Activated CD8-positive, alpha-beta T cell treated with anti-CD3 and anti-CD28 coated beads for 36 hours (primary cell): ENCODE data around the gene SND1. TPM values are rescaled to one million over a fixed set of nuclear protein-coding genes. Genes with fewer than 3 reads are reported as not detected.

Experiments
- ATAC-seq: fragments of 200-7000 bp; cut with Tn5 transposase; one replicate; pipeline ENCODE4 v1.10.0; 2021; ENCODE audit warnings: mild to moderate bottlenecking, moderate library complexity
- CTCF ChIA-PET: fragments of 350-600 bp; sonication (Branson Sonifier 250); formaldehyde crosslinking; loops from one replicate; lab custom pipeline; 2021; ENCODE audit warnings: antibody characterized with exemption; lab: Charles Lee
- POLR2A ChIA-PET: fragments of 350-600 bp; sonication (Branson Sonifier 250); formaldehyde crosslinking; loops from one replicate; lab custom pipeline; 2021; ENCODE audit warnings: antibody characterized with exemption; lab: Charles Lee
- DNase-seq: peaks from one replicate; pipeline ENCODE4 v3.0.0-alpha.2; 2020
- H3K27ac Mint-ChIP-seq: one replicate; pipeline ENCODE4 v1.8.0; 2021; ENCODE audit warnings: mild to moderate bottlenecking, mixed read lengths
- H3K27me3 Mint-ChIP-seq: one replicate; pipeline ENCODE4 v1.8.0; 2021; ENCODE audit warnings: mixed read lengths
- H3K36me3 Mint-ChIP-seq: one replicate; pipeline ENCODE4 v1.8.0; 2021; ENCODE audit warnings: low read depth, mixed read lengths
- H3K4me1 Mint-ChIP-seq: one replicate; pipeline ENCODE4 v1.8.0; 2021; ENCODE audit warnings: low read depth, mixed read lengths
- H3K4me3 Mint-ChIP-seq: one replicate; pipeline ENCODE4 v1.8.0; 2021; ENCODE audit warnings: mild to moderate bottlenecking, moderate library complexity, mixed read lengths
- H3K9me3 Mint-ChIP-seq: one replicate; pipeline ENCODE4 v1.8.0; 2021; ENCODE audit warnings: mixed read lengths
- CTCF ChIP-seq: fragments of 200-600 bp; IDR thresholded peaks from one replicate; pipeline ENCODE4 v1.8.0; 2022; ENCODE audit warnings: antibody characterized with exemption, mild to moderate bottlenecking
- intact Hi-C: fragments of 100-400 bp; cut with micrococcal nuclease; formaldehyde crosslinking; loops from one replicate; pipeline ENCODE4 v1.10.0; 2022
- total RNA-seq, 2 experiments: library from RNA; stranded (reverse); gene quantifications; one replicate each; pipeline ENCODE4 v1.2.3, GENCODE V29; 2021

SND1 gene
- total RNA-seq, 2 experiments from 2014 or later, result 206 to 208 TPM

GRCh38 chr7:127625331-127625730 lies 26.7 kb upstream of the SND1 start:
- no peaks in the 10 kb centered on the region for H3K9me3 Mint-ChIP-seq
- H3K27ac Mint-ChIP-seq, result no peak overlapping the region
- no peaks in the 10 kb centered on the region for H3K36me3 Mint-ChIP-seq
- H3K27me3 Mint-ChIP-seq, result peaks cover 22% of the 10 kb centered on the region
- no peak for DNase-seq
- intact Hi-C loops, result no loop called here
- no peak overlapping the region for H3K4me3 Mint-ChIP-seq
- POLR2A ChIA-PET, result no interaction called here
- peaks cover 5% of the 10 kb centered on the region for H3K4me1 Mint-ChIP-seq
- CTCF ChIA-PET, result no interaction called here
- no peak for TF ChIP-seq CTCF
- ATAC-seq, result no peak

GRCh38 chr7:127628445-127628844 lies 23.5 kb upstream of the SND1 start:
- H3K4me3 Mint-ChIP-seq, result no peak overlapping the region
- no peaks in the 10 kb centered on the region for H3K4me1 Mint-ChIP-seq
- peaks cover 15% of the 10 kb centered on the region for H3K27me3 Mint-ChIP-seq
- H3K36me3 Mint-ChIP-seq, result no peaks in the 10 kb centered on the region
- H3K9me3 Mint-ChIP-seq, result no peaks in the 10 kb centered on the region
- POLR2A ChIA-PET, result no interaction called here
- ATAC-seq, result no peak
- CTCF ChIA-PET, result interaction anchor here (0.6 to 2.3 kb wide), 11 partner anchors 9 to 50 kb away, joined by 3 to 10 read pairs (median 4); partner anchors contain the start of genes FSCN3 and PAX4
- TF ChIP-seq CTCF, result no peak
- DNase-seq, result no peak
- H3K27ac Mint-ChIP-seq, result no peak overlapping the region
- intact Hi-C loops, result no loop called here

- ATAC-seq (peak; percentile 83), DNase-seq (peak; percentile 59)
- H3K4me3 Mint-ChIP-seq, result no peak overlapping the region
- no peaks in the 10 kb centered on the region for H3K9me3 Mint-ChIP-seq
- H3K36me3 Mint-ChIP-seq, result no peaks in the 10 kb centered on the region
- peak; percentile 69 for TF ChIP-seq CTCF
- ChIA-PET CTCF (interaction anchor here (0.6 to 2.3 kb wide), 10 partner anchors 8 to 48 kb away, joined by 3 to 10 read pairs (median 4); partner anchors contain the start of genes FSCN3 and PAX4), POLR2A (no interaction called here)
- intact Hi-C loops, result no loop called here
- H3K27ac Mint-ChIP-seq, result no peak overlapping the region
- peaks cover 20% of the 10 kb centered on the region for H3K27me3 Mint-ChIP-seq
- H3K4me1 Mint-ChIP-seq, result no peaks in the 10 kb centered on the region
Observed at GRCh38 chr7:127629268-127629854, 22.6 kb upstream of the SND1 start.

- TF ChIP-seq CTCF, result no peak
- Mint-ChIP-seq H3K27ac (no peak overlapping the region), H3K4me3 (no peak overlapping the region), H3K36me3 (no peaks in the 10 kb centered on the region), H3K4me1 (peaks cover 6% of the 10 kb centered on the region), H3K27me3 (peaks cover 19% of the 10 kb centered on the region), H3K9me3 (no peaks in the 10 kb centered on the region)
- POLR2A ChIA-PET, result no interaction called here
- CTCF ChIA-PET, result no interaction called here
- no peak for ATAC-seq
- no peak for DNase-seq
- intact Hi-C loops, result no loop called here
Observed at GRCh38 chr7:127632276-127632910, 19.6 kb upstream of the SND1 start.

- peaks cover 31% of the 10 kb centered on the region for H3K27me3 Mint-ChIP-seq
- H3K4me1 Mint-ChIP-seq, result peaks cover 6% of the 10 kb centered on the region
- ChIA-PET CTCF (no interaction called here), POLR2A (interaction anchor here (0.8 kb wide), 1 partner anchor 15 kb away, joined by 4 read pairs; no protein-coding TSS in a partner anchor)
- no peaks in the 10 kb centered on the region for H3K9me3 Mint-ChIP-seq
- DNase-seq (no peak), ATAC-seq (no peak)
- no peaks in the 10 kb centered on the region for H3K36me3 Mint-ChIP-seq
- H3K4me3 Mint-ChIP-seq, result no peak overlapping the region
- H3K27ac Mint-ChIP-seq, result no peak overlapping the region
- intact Hi-C loops, result no loop called here
- no peak for TF ChIP-seq CTCF
Observed at GRCh38 chr7:127635659-127636285, 16.2 kb upstream of the SND1 start.
